ENCODE measurements around the gene ZNF536. TPM values are rescaled to one million over a fixed set of nuclear protein-coding genes. Genes with fewer than 3 reads are reported as not detected.

ZNF536 gene
- polyA plus RNA-seq, 1 donor: 5.3 TPM

- no peak for DNase-seq
Observed at GRCh38 chr19:30332445-30333234, 39.5 kb upstream of the ZNF536 start.

GRCh38 chr19:30333291-30334065 is 38.7 kb upstream of the ZNF536 start:
- H3K9me3 ChIP-seq (ENCODE audit: control insufficient read depth, low read depth, low read length): no peaks in the 10 kb centered on the region
- H3K4me3 ChIP-seq (ENCODE audit: low read length): no peak overlapping the region
- no CpG with 5 or more reads among the region's 12 CpGs for WGBS (ENCODE audit: insufficient coverage, low lambda C conversion rate)
- H3K4me1 ChIP-seq (ENCODE audit: control insufficient read depth, insufficient read depth, low read length): no peaks in the 10 kb centered on the region
- no peak overlapping the region for H3K27ac ChIP-seq (ENCODE audit: low read length)
- no peaks in the 10 kb centered on the region for H3K36me3 ChIP-seq (ENCODE audit: control insufficient read depth, insufficient read depth, low read length)
- H3K27me3 ChIP-seq (ENCODE audit: control insufficient read depth, insufficient read depth, low read length): no peaks in the 10 kb centered on the region
- DNase-seq: no peak

More at GRCh38 chr19:30332445-30333234, 39.5 kb upstream of the ZNF536 start:
- Histone ChIP-seq H3K27me3 (ENCODE audit: control insufficient read depth, insufficient read depth, low read length) (no peaks in the 10 kb centered on the region), H3K4me1 (ENCODE audit: control insufficient read depth, insufficient read depth, low read length) (no peaks in the 10 kb centered on the region), H3K36me3 (ENCODE audit: control insufficient read depth, insufficient read depth, low read length) (no peaks in the 10 kb centered on the region), H3K9me3 (ENCODE audit: control insufficient read depth, low read depth, low read length) (no peaks in the 10 kb centered on the region), H3K27ac (ENCODE audit: low read length) (no peak overlapping the region), H3K4me3 (ENCODE audit: low read length) (no peak overlapping the region)
- WGBS (ENCODE audit: insufficient coverage, low lambda C conversion rate): 100% methylated on average over 1 of the region's 10 CpGs

GRCh38 chr19:30334841-30335240 is 37.3 kb upstream of the ZNF536 start:
- H3K4me1 ChIP-seq (ENCODE audit: control insufficient read depth, insufficient read depth, low read length): no peaks in the 10 kb centered on the region
- no peaks in the 10 kb centered on the region for H3K36me3 ChIP-seq (ENCODE audit: control insufficient read depth, insufficient read depth, low read length)
- no CpG with 5 or more reads among the region's 10 CpGs for WGBS (ENCODE audit: insufficient coverage, low lambda C conversion rate)
- H3K27me3 ChIP-seq (ENCODE audit: control insufficient read depth, insufficient read depth, low read length): no peaks in the 10 kb centered on the region
- no peak for DNase-seq
- H3K4me3 ChIP-seq (ENCODE audit: low read length): no peak overlapping the region
- no peak overlapping the region for H3K27ac ChIP-seq (ENCODE audit: low read length)
- no peaks in the 10 kb centered on the region for H3K9me3 ChIP-seq (ENCODE audit: control insufficient read depth, low read depth, low read length)

GRCh38 chr19:30335306-30335886 is 36.8 kb upstream of the ZNF536 start:
- no peak for DNase-seq
- Histone ChIP-seq H3K9me3 (ENCODE audit: control insufficient read depth, low read depth, low read length) (no peaks in the 10 kb centered on the region), H3K4me1 (ENCODE audit: control insufficient read depth, insufficient read depth, low read length) (no peaks in the 10 kb centered on the region), H3K4me3 (ENCODE audit: low read length) (no peak overlapping the region), H3K27me3 (ENCODE audit: control insufficient read depth, insufficient read depth, low read length) (no peaks in the 10 kb centered on the region), H3K27ac (ENCODE audit: low read length) (no peak overlapping the region), H3K36me3 (ENCODE audit: control insufficient read depth, insufficient read depth, low read length) (no peaks in the 10 kb centered on the region)
- WGBS (ENCODE audit: insufficient coverage, low lambda C conversion rate): no CpG with 5 or more reads among the region's 14 CpGs

- Histone ChIP-seq H3K4me3 (ENCODE audit: low read length) (no peak overlapping the region), H3K36me3 (ENCODE audit: control insufficient read depth, insufficient read depth, low read length) (no peaks in the 10 kb centered on the region), H3K27me3 (ENCODE audit: control insufficient read depth, insufficient read depth, low read length) (no peaks in the 10 kb centered on the region), H3K9me3 (ENCODE audit: control insufficient read depth, low read depth, low read length) (no peaks in the 10 kb centered on the region), H3K4me1 (ENCODE audit: control insufficient read depth, insufficient read depth, low read length) (no peaks in the 10 kb centered on the region), H3K27ac (ENCODE audit: low read length) (no peak overlapping the region)
- no peak for DNase-seq
- WGBS (ENCODE audit: insufficient coverage, low lambda C conversion rate): no CpG with 5 or more reads among the region's 6 CpGs
Observed at GRCh38 chr19:30336290-30336689, 35.9 kb upstream of the ZNF536 start.

- Histone ChIP-seq H3K9me3 (ENCODE audit: control insufficient read depth, low read depth, low read length) (no peaks in the 10 kb centered on the region), H3K4me3 (ENCODE audit: low read length) (no peak overlapping the region), H3K36me3 (ENCODE audit: control insufficient read depth, insufficient read depth, low read length) (no peaks in the 10 kb centered on the region), H3K27ac (ENCODE audit: low read length) (no peak overlapping the region), H3K27me3 (ENCODE audit: control insufficient read depth, insufficient read depth, low read length) (no peaks in the 10 kb centered on the region), H3K4me1 (ENCODE audit: control insufficient read depth, insufficient read depth, low read length) (no peaks in the 10 kb centered on the region)
- 100% methylated on average over 1 of the region's 3 CpGs for WGBS (ENCODE audit: insufficient coverage, low lambda C conversion rate)
- no peak for DNase-seq
Observed at GRCh38 chr19:30338041-30338456, 34.1 kb upstream of the ZNF536 start.

- no peaks in the 10 kb centered on the region for H3K36me3 ChIP-seq (ENCODE audit: control insufficient read depth, insufficient read depth, low read length)
- no peak for DNase-seq
- H3K4me3 ChIP-seq (ENCODE audit: low read length): no peak overlapping the region
- no peaks in the 10 kb centered on the region for H3K4me1 ChIP-seq (ENCODE audit: control insufficient read depth, insufficient read depth, low read length)
- no peak overlapping the region for H3K27ac ChIP-seq (ENCODE audit: low read length)
- no peaks in the 10 kb centered on the region for H3K27me3 ChIP-seq (ENCODE audit: control insufficient read depth, insufficient read depth, low read length)
- no peaks in the 10 kb centered on the region for H3K9me3 ChIP-seq (ENCODE audit: control insufficient read depth, low read depth, low read length)
- no CpG with 5 or more reads among the region's 12 CpGs for WGBS (ENCODE audit: insufficient coverage, low lambda C conversion rate)
Observed at GRCh38 chr19:30338878-30339623, 33.1 kb upstream of the ZNF536 start.

GRCh38 chr19:30339624-30340525 is 32.3 kb upstream of the ZNF536 start:
- Histone ChIP-seq H3K9me3 (ENCODE audit: control insufficient read depth, low read depth, low read length) (no peaks in the 10 kb centered on the region), H3K27ac (ENCODE audit: low read length) (no peak overlapping the region), H3K36me3 (ENCODE audit: control insufficient read depth, insufficient read depth, low read length) (no peaks in the 10 kb centered on the region), H3K4me1 (ENCODE audit: control insufficient read depth, insufficient read depth, low read length) (no peaks in the 10 kb centered on the region), H3K27me3 (ENCODE audit: control insufficient read depth, insufficient read depth, low read length) (no peaks in the 10 kb centered on the region), H3K4me3 (ENCODE audit: low read length) (no peak overlapping the region)
- no peak for DNase-seq
- 50% methylated on average over 1 of the region's 14 CpGs for WGBS (ENCODE audit: insufficient coverage, low lambda C conversion rate)

GRCh38 chr19:30340771-30341561 is 31.2 kb upstream of the ZNF536 start:
- 75% methylated on average over 7 of the region's 11 CpGs for WGBS (ENCODE audit: insufficient coverage, low lambda C conversion rate)

More at GRCh38 chr19:30340771-30341561, 31.2 kb upstream of the ZNF536 start:
- H3K27me3 ChIP-seq (ENCODE audit: control insufficient read depth, insufficient read depth, low read length): no peaks in the 10 kb centered on the region
- H3K4me3 ChIP-seq (ENCODE audit: low read length): no peak overlapping the region
- no peaks in the 10 kb centered on the region for H3K36me3 ChIP-seq (ENCODE audit: control insufficient read depth, insufficient read depth, low read length)
- no peaks in the 10 kb centered on the region for H3K9me3 ChIP-seq (ENCODE audit: control insufficient read depth, low read depth, low read length)
- H3K27ac ChIP-seq (ENCODE audit: low read length): peak overlapping the region; percentile 7
- no peaks in the 10 kb centered on the region for H3K4me1 ChIP-seq (ENCODE audit: control insufficient read depth, insufficient read depth, low read length)
- peak in 1 of 2 donors; percentile 17 for DNase-seq
